NCI-H510A treated with DMSO at 0.1 percent for 48 hours (cell line): ENCODE data around the gene THBS4.

ENCODE experiments used
- DNase-seq: peaks from one replicate; lab custom pipeline; 2025; lab: John Stamatoyannopoulos, UW

Gene THBS4

GRCh38 chr5:80034962-80035821, at the start of gene THBS4:
Gene THBS4 (plus strand): TSS chr5:80035348. CDS start chr5:80035538, 190 bp downstream.
- no peak for DNase-seq

- no peak for DNase-seq
Observed at GRCh38 chr5:79986260-79986659, 48.9 kb upstream of the THBS4 start.

- no peak for DNase-seq
Observed at GRCh38 chr5:79990205-79990597, 44.9 kb upstream of the THBS4 start.

GRCh38 chr5:79990598-79991507, 44.3 kb upstream of the THBS4 start, which contains the start of gene MTX3:
Gene MTX3 (minus strand): TSS chr5:79991262. CDS start chr5:79991238, 24 bp downstream.
- peak; percentile 52 for DNase-seq

GRCh38 chr5:79992891-79993657, 42.1 kb upstream of the THBS4 start:
- DNase-seq, result no peak

- DNase-seq, result no peak
Observed at GRCh38 chr5:79999722-80000121, 35.4 kb upstream of the THBS4 start.

- no peak for DNase-seq
Observed at GRCh38 chr5:80002677-80003076, 32.5 kb upstream of the THBS4 start.

- no peak for DNase-seq
Observed at GRCh38 chr5:80008995-80009765, 26.0 kb upstream of the THBS4 start.

DNA sequence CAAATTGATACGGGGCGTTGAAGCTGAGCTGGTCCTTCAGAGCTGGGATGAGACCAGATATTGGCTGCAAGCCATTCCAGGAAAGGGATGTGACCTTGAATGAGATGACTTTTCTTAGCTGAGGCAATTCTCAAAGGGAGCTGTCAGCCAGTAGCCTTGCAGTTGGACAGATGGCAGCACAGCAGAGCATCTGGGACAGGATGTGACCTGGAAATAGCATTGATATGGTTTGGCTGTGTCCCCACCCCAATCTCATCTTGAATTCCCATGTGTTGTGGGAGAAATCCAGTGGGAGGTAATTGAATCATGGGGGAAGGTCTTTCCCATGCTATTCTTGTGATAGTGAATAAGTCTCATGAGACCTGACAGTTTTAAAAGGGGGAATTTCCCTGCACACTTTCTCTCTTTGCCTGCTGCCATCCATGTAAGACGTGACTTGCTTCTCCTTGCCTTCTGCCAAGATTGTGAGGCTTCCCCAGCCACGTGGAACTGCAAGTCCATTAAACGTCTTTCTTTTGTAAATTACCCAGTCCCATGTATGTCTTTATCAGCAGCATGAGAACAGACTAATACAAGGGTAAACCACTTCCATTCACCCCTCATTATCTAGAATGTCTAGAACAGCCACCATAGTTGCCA, 24.3 kb upstream of the THBS4 start:
- no peak for DNase-seq

GRCh38 chr5:80025069-80025468, 10.1 kb upstream of the THBS4 start:
- DNase-seq, result no peak

GRCh38 chr5:80026841-80027240, 8.3 kb upstream of the THBS4 start:
- DNase-seq, result no peak

- DNase-seq, result no peak
Observed at GRCh38 chr5:80031109-80031508, 4.0 kb upstream of the THBS4 start.

DNA sequence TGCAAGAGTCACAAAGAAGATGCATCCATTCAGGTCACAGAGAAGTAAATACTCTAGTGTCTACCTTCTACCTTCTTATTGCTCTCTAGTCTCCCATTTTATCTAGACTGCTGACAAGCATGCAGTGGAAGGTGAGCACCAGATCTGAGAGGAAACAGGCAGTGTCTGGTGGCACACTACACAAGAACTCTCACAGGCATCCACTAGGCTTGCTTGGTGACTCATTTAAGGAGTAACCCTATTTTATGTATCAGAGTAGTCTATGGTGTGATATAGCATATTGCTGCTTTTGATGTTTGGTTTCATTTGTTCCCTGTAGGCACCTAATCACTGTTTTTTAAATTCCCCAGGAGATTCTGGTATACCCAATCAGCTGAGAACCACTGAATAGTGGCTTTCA, 1.6 kb upstream of the THBS4 start:
- DNase-seq, result no peak

DNA sequence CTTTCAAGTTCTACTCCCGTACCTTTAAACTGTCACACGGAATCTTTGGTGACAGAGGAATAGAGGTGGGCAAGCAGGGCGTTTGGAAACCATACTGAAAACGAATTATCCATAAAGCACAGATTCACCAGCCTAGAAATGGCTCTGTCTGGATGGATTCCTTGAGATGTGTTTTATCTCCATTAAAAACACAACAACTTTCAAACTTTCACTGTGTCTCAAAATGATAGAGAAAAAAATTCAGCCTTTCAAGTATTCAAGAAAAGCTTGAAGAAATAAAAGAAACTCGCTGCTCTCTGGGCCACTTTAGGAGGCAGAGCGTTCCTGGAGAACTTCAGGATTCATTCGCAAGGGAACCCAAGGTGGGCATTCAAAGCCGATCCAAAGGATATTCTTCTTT, 589 bp upstream of the THBS4 start:
- no peak for DNase-seq

GRCh38 chr5:80035839-80036238, 691 bp downstream of the THBS4 start:
- DNase-seq, result no peak

- DNase-seq, result no peak
Observed at GRCh38 chr5:80036615-80037014, 1.5 kb downstream of the THBS4 start.

- DNase-seq, result no peak
Observed at GRCh38 chr5:80037366-80037765, 2.2 kb downstream of the THBS4 start.

- no peak for DNase-seq
Observed at GRCh38 chr5:80039650-80040049, 4.5 kb downstream of the THBS4 start.

GRCh38 chr5:80041527-80041926, 6.4 kb downstream of the THBS4 start:
- DNase-seq, result no peak

- DNase-seq, result no peak
Observed at GRCh38 chr5:80042330-80042729, 7.2 kb downstream of the THBS4 start.

DNA sequence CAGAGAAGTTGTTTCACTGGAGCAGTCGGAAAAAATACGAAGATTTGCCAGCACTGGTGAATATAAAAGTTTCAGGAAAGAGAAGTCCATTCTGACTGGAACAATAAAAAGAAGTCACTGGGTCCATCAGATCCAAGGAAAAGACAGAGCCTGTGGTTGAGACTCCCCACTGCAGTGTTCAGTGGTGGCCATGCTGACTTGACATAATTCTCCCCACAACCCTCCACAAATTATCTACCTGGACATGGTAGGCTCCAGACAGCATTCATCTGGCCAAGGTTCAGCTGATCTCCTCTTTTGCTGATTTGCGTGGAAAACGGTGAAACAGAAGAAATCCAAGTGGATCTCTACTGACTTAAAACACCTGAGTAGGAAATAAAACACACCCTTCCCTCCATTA, 8.0 kb downstream of the THBS4 start:
- DNase-seq, result no peak
